DMS114 treated with DMSO at 0.1 percent for 48 hours (cell line): ENCODE measurements around the gene SRSF5.
"Not testable (repeated sequence)": the region's sequence is repeated elsewhere in the genome, so short reads cannot be mapped to it uniquely, and the experiment has no call there.

Experiments used
- DNase-seq: peaks from one replicate; lab custom pipeline; 2025; ENCODE audit not compliant: unreplicated experiment; lab: John Stamatoyannopoulos, UW

The SRSF5 gene

DNA sequence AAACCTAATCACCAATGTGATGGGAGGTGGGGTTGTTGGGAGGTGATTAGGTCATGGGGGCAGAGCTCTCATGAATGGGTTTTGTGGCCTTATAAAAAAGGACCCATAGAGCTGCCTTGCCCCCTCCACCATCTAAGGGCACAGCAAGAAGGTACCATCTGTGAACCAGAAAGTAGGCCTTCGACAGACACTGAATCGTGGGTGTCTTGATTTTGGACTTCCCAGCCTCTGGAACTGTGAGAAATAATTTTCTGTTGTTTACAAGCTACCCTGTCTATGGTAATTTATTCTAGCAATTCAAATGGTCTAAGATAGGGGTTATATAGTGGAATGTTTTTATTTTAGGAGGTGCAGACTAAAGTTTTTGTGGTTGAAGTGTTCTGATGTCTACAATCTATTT lies 38.0 kb downstream of the SRSF5 start:
- no peak for DNase-seq

DNA sequence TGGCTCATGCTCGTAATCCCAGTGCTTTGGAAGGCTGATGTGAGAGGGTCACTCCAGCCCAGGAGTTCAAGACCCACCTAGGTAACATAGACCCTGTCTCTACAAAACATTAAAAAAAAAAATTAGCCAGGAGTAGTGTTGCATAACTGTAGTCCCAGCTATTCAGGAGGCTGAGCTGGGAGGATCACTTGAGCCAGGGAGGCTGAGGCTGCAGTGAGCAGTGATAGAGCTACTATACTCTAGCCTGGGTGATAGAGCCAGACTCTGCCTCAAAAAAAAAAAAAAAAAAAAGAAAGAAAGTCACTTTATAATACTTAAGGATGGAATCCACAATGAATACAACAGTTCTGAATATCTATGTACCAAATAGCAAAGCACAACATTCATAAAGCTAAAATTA lies 40.2 kb downstream of the SRSF5 start:
- DNase-seq: no peak

DNA sequence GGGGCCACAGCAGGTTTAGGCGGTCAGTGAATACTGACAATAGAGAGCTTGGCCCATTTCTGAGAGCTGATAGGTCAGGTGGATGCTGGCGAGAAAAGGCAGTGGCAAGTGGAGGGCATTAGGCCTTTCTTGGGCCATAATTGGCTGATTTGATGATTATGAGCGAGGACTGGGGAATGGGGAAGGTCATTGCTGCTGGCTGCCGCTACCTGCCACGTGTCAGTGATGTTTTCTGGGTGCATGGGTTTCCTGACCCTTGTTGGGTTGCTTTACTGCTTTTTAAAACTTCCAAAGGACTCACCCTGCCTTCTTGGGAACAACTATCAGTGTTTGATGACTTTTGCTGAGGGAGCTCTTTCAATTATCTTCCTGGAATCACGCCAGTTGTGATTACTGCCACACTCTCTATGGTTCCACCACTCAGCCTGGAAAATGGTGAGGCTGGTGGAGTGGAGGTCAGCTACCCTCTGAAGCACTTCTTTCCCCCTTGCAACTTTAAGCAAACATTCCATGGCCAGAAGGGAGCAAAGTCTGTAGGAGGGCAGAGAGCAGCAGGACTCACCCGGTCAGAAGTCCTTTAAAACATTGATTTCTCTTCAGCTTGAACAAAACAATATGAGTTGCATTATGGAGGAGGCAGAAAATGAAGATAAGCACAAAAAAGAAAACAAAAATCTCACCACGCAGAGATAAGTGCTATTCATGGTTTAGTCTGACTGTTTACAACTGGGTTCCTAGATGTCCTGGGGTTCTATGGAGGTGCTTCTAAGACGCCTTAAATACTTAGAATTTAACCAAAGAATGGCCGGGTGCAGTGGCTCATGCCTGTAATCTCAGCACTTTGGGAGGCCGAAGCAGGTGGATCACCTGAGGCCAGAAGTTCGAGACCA lies 42.2 kb downstream of the SRSF5 start:
- no peak for DNase-seq

DNA sequence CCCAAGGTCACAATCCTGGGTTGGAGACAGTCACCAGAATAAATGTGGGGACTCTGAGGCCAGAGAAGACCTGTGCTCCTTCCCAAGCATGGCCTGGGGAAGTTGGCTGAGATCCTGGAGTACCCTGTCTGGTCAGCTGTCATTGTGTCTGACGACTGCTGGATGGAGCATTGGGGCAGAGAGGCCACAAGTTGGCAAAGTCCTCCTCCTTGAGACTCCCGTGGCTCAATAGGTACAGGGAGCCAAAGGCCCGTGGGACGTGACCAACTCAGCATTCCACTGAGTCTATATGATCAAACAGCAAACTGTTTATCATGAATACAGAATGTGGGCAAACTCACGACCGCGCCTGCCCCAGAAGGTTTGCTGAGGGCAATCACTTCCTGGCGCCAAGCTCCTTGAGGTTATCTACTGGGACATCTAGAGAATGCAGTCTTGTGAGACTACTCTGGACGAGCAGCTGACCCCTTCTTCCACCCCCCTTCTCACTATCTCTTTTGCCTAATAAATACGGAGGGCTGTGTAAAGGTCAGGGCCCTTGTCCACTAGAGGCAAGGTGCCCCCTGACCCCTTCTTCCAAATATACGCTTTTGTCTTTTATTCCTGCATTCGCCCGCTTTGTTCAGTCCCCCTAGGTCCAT lies 44.4 kb downstream of the SRSF5 start:
- DNase-seq: no peak

DNA sequence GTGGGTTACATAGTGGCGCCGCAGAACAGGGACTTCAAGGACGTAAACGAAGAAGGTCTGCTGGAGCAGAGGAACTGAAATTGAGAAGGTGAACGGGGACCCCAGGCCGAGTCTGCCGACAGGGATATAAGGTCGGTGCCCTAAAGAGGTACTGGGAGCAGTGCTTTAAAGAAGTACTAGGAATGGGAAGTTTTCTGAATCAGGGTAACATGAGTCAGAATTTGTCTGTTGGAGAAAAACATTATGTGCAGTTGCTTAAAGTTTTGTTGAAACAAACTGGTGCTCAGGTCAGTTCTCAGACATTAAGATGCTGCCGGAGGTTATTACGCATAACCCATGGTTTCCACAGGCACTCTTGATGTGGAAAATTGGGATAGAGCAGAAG lies 44.9 kb downstream of the SRSF5 start:
- no peak for DNase-seq

DNA sequence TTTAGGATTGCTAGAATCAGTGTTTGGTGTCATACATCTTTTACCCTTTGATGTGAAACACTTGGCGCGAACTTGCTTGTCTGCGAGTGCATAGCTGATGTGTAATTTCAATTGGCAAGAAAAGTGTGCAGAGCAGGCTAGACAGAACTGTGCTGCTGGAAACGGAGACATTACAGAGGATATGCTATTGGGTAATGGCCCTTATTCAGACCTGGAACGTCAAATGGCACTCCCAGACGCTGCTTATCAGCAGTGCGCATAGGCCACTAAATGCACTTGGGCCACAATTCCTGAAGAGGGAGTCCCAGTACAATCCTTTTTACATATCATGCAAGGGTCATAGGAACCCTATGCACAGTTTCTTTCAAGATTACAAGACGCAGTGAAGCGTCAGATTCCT lies 45.8 kb downstream of the SRSF5 start:
- DNase-seq: no peak

DNA sequence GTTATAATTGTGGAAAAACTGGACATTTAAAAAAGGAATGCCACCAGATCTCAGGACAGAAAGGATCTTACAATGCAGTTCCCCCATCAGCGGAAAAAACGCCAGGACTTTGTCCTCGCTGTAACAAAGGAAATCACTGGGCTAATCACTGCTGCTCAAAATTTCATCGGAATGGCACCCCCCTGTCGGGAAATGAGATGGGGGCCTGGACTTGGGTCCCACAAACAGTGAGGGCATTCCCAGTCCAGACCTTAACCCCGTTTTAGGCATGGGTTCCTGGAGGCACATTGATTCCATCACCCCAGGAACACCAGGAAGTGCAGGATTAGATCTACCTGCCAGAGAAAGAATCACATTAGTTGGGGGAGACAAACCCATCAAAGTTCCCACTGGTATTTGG lies 46.4 kb downstream of the SRSF5 start:
- DNase-seq: not testable (repeated sequence)

DNA sequence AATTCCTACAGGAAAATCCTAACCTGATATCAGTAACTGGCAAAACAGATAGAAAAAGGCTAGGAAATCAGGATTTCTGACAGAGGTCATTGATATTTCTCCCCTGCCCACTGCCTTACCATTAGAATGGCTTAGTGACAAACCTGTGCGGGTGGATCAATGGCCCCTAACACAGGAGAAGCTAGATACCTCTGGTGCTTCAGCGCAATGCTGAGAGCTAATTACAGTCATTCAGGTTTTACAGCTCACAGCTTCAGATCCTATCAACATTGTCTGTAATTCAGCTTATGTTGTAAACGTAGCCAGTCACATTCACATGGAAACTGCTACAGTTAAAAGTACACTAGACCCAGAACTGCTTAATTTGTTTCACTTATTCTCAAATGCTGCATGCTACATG lies 47.5 kb downstream of the SRSF5 start:
- no peak for DNase-seq

DNA sequence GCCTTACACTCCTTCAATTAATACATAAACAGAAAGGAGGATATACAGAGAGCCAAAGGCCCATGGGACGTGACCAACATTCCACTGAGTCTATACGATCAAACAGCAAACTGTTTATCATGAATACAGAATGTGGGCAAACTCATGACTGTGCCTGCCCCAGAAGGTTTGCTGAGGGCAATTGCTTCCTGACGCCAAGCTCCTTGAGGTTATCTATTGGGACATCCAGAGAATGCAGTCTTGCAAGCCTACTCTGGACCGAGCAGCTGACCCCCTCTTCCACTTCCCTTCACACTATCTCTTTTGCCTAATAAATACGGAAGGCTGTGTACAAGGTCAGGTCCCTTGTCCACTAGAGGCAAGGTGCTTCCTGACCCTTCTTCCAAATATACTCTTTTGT lies 48.6 kb downstream of the SRSF5 start:
- no peak for DNase-seq

DNA sequence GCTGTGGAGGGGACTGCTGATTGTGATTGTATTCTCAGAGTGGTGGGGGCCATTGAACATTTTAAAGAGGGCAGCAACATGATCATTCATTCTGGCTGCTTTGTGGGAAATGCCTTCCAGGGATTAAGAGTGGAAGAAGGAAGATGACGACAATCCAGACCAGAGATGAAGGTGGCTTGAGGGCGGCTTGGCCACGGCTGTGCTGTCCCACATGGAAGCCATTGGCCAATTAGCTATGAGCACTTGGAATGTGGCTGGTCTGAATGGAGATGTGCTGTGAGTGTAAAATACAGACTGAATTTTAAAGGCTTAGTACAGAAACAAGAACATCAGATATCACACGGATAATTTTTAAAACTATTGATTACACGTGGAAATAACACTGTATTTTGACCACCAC lies 49.3 kb downstream of the SRSF5 start:
- DNase-seq: no peak

DNA sequence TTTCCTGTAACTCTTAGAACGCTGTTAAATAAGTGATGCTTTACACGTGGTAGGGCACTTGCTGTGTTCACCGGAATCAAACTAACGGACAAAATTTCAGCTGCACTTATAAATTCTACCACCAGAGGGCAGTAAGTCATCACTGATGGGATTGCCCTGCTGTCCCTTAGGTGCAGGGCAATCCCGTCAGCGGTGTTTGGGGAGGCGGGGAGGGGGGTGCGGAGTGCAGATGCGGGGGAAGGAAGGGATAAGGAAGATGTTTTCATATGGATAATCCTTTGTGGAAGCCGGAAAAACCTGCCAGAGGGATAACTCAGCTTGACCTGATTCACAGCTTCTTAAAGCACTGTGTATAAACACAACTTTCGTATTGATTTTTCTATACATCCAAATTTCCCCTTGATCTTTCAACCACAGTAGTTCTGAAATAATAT lies 51.8 kb downstream of the SRSF5 start:
- DNase-seq: peak; percentile 53

DNA sequence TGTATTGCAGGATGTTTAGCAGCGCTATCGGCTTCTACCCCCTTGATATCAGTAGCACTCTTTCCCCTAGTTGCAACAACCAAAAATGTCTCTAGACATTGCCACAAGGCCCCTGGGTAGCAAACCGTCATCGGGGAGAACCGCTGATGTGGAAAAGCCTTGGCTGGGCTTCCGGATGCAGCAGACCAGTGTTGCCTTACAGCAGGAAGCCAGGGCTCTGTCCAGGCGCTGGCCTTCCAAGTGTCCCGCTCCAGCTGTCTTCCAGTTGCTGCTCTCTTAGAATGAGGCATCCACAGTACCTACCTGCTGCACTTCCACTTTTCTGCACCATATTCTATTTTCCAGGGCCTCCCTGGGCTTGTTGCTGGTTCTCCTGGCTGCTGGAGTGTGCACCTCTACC lies 52.7 kb downstream of the SRSF5 start:
- DNase-seq: no peak

DNA sequence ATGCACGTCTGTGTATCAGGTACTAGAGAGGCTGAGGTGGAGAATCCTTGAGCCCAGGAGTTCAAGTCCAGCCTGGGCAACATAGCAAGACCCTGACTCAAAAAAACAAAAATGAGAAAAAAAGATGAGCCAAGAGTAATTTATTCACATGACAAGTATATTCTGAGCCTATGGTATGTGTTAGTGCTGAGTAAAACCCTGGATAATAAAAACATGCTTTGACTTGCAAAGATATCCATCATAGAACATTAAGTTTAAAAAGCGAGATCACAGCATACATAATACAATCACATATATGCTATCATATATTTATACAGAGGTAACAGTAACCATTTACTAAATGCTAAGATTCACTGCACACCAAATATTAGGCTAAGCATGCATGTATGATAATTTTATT lies 54.0 kb downstream of the SRSF5 start:
- DNase-seq: no peak
